ENCODE data around the gene AIG1.

Gene AIG1

GRCh38 chr6:143098054-143098671 is 37.5 kb downstream of the AIG1 start:
- no peak for DNase-seq

- no peak for DNase-seq
These were observed 39.0 kb downstream of the AIG1 start for GRCh38 chr6:143099647-143100046.

- no peak for DNase-seq
These were observed 39.7 kb downstream of the AIG1 start for GRCh38 chr6:143100429-143100828.

GRCh38 chr6:143103916-143104315 is 43.2 kb downstream of the AIG1 start:
- DNase-seq: no peak

GRCh38 chr6:143107440-143107839 is 46.8 kb downstream of the AIG1 start:
- no peak for DNase-seq

GRCh38 chr6:143107911-143108761 is 47.4 kb downstream of the AIG1 start:
- DNase-seq: no peak

- DNase-seq: no peak
These were observed 48.5 kb downstream of the AIG1 start for GRCh38 chr6:143109196-143109595.

GRCh38 chr6:143110572-143110971 is 49.9 kb downstream of the AIG1 start:
- no peak for DNase-seq

- no peak for DNase-seq
These were observed 50.3 kb downstream of the AIG1 start for GRCh38 chr6:143110996-143111395.

GRCh38 chr6:143111443-143111842 is 50.8 kb downstream of the AIG1 start:
- no peak for DNase-seq

- DNase-seq: no peak
These were observed 51.5 kb downstream of the AIG1 start for GRCh38 chr6:143112084-143112768.

- DNase-seq: no peak
These were observed 52.1 kb downstream of the AIG1 start for GRCh38 chr6:143112837-143113236.

- DNase-seq: no peak
These were observed 55.0 kb downstream of the AIG1 start for GRCh38 chr6:143115728-143116127.

- no peak for DNase-seq
These were observed 56.4 kb downstream of the AIG1 start for GRCh38 chr6:143117108-143117507.

- no peak for DNase-seq
These were observed 58.6 kb downstream of the AIG1 start for GRCh38 chr6:143119260-143119659.

- DNase-seq: no peak
These were observed 62.4 kb downstream of the AIG1 start for GRCh38 chr6:143123081-143123480.

GRCh38 chr6:143123941-143124340 is 63.3 kb downstream of the AIG1 start:
- DNase-seq: no peak

- DNase-seq: no peak
These were observed 64.8 kb downstream of the AIG1 start for GRCh38 chr6:143125455-143125854.

- DNase-seq: no peak
These were observed 65.3 kb downstream of the AIG1 start for GRCh38 chr6:143125864-143126573.

- no peak for DNase-seq
These were observed 65.9 kb downstream of the AIG1 start for GRCh38 chr6:143126574-143126941.

- no peak for DNase-seq
These were observed 67.4 kb downstream of the AIG1 start for GRCh38 chr6:143127941-143128680.

- no peak for DNase-seq
These were observed 68.0 kb downstream of the AIG1 start for GRCh38 chr6:143128681-143129015.

GRCh38 chr6:143130928-143131327 is 70.2 kb downstream of the AIG1 start:
- no peak for DNase-seq

Data from right forelimb (tissue), 1 donor.